Rectal smooth muscle tissue (tissue), 1 donor: ENCODE results near the gene SMAD1.

Experiments
- H3K27ac ChIP-seq: one replicate; pipeline ENCODE4 v1.7.0; 2013; ENCODE audit warnings: low read depth, low read length, inconsistent platforms
- H3K27me3 ChIP-seq: one replicate; pipeline ENCODE4 v1.7.0; 2013; ENCODE audit warnings: low read length; ENCODE audit not compliant: control insufficient read depth, insufficient read depth
- H3K36me3 ChIP-seq: one replicate; pipeline ENCODE4 v1.7.0; 2013; ENCODE audit warnings: low read length; ENCODE audit not compliant: control insufficient read depth, insufficient read depth
- H3K4me1 ChIP-seq: one replicate; pipeline ENCODE4 v1.7.0; 2013; ENCODE audit warnings: low read length; ENCODE audit not compliant: control insufficient read depth, insufficient read depth
- H3K4me3 ChIP-seq: one replicate; pipeline ENCODE4 v1.7.0; 2013; ENCODE audit warnings: low read length
- H3K9ac ChIP-seq: one replicate; pipeline ENCODE4 v1.7.0; 2013; ENCODE audit warnings: low read length

SMAD1 gene

GRCh38 chr4:145481164-145481941 lies at the start of gene SMAD1:
Gene SMAD1, plus strand, starts transcription at chr4:145481853. Its CDS starts 32,761 bp downstream, at chr4:145514614.
- peak within 1 kb of the TSS; percentile 82 for H3K9ac ChIP-seq
- no peaks in the 10 kb centered on the region for H3K36me3 ChIP-seq
- H3K27me3 ChIP-seq = no peaks in the 10 kb centered on the region
- peak within 1 kb of the TSS; percentile 88 for H3K27ac ChIP-seq
- peaks cover 6% of the 10 kb centered on the region for H3K4me1 ChIP-seq
- H3K4me3 ChIP-seq = peak within 1 kb of the TSS; percentile 90

- no peak overlapping the region for H3K27ac ChIP-seq
- H3K36me3 ChIP-seq = no peaks in the 10 kb centered on the region
- no peak overlapping the region for H3K9ac ChIP-seq
- H3K4me3 ChIP-seq = no peak overlapping the region
- H3K27me3 ChIP-seq = no peaks in the 10 kb centered on the region
- no peaks in the 10 kb centered on the region for H3K4me1 ChIP-seq
Observed at GRCh38 chr4:145433684-145434083, 48.0 kb upstream of the SMAD1 start.

DNA sequence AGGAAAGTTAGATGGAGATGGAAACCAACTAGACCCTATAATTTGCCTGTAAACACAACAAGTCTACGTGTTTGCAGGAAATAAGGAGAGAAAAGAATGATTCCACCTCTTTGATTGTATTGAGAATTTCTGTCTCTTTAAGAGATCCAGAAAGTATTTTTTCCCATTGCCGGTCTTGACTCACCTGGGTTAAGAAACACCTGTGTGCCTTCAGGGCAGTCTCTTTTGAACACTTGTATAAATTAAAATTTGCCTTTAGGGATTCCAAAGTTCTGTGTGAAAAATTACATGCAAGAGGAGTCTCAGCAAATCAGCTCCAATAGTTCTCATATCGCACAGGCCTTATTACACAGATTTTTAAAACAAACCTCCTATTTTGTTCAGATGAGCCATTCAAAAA lies 46.0 kb upstream of the SMAD1 start:
- no peak overlapping the region for H3K27ac ChIP-seq
- no peaks in the 10 kb centered on the region for H3K27me3 ChIP-seq
- no peaks in the 10 kb centered on the region for H3K36me3 ChIP-seq
- no peak overlapping the region for H3K4me3 ChIP-seq
- no peaks in the 10 kb centered on the region for H3K4me1 ChIP-seq
- no peak overlapping the region for H3K9ac ChIP-seq

DNA sequence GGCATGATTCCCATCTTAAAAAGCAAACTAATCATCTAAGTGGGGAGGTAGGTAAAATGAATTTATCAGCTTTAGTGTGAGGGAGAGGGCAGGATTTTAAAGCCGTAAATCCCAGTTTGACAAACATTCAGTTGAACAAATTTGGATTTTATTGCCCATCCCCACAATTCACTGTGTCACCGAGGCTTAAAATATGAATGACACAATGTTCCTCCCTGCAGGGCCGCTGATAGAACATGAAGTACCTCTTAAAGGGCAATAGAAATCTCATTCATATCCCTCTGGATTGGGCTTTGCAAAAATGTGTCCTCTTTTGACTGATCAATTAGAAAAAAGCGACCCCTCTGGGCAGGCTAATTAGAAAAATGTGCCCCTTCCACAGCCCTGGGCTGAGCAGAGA lies 45.5 kb upstream of the SMAD1 start:
- H3K4me3 ChIP-seq = no peak overlapping the region
- no peaks in the 10 kb centered on the region for H3K36me3 ChIP-seq
- no peaks in the 10 kb centered on the region for H3K4me1 ChIP-seq
- no peak overlapping the region for H3K9ac ChIP-seq
- no peak overlapping the region for H3K27ac ChIP-seq
- H3K27me3 ChIP-seq = no peaks in the 10 kb centered on the region

GRCh38 chr4:145436796-145437195 lies 44.9 kb upstream of the SMAD1 start:
- H3K27ac ChIP-seq = no peak overlapping the region
- no peaks in the 10 kb centered on the region for H3K4me1 ChIP-seq
- no peaks in the 10 kb centered on the region for H3K36me3 ChIP-seq
- H3K4me3 ChIP-seq = no peak overlapping the region
- H3K27me3 ChIP-seq = no peaks in the 10 kb centered on the region
- H3K9ac ChIP-seq = no peak overlapping the region

GRCh38 chr4:145437466-145437865 lies 44.2 kb upstream of the SMAD1 start:
- Histone ChIP-seq H3K36me3 (no peaks in the 10 kb centered on the region), H3K27ac (no peak overlapping the region), H3K9ac (no peak overlapping the region), H3K4me1 (no peaks in the 10 kb centered on the region), H3K27me3 (no peaks in the 10 kb centered on the region), H3K4me3 (no peak overlapping the region)

- Histone ChIP-seq H3K27ac (no peak overlapping the region), H3K4me1 (no peaks in the 10 kb centered on the region), H3K9ac (no peak overlapping the region)
Observed at GRCh38 chr4:145438298-145438697, 43.4 kb upstream of the SMAD1 start.

GRCh38 chr4:145440292-145441007 lies 41.2 kb upstream of the SMAD1 start:
- Histone ChIP-seq H3K27ac (no peak overlapping the region), H3K4me3 (no peak overlapping the region), H3K36me3 (no peaks in the 10 kb centered on the region), H3K27me3 (no peaks in the 10 kb centered on the region), H3K4me1 (no peaks in the 10 kb centered on the region), H3K9ac (no peak overlapping the region)

More at GRCh38 chr4:145438298-145438697, 43.4 kb upstream of the SMAD1 start:
- no peaks in the 10 kb centered on the region for H3K27me3 ChIP-seq
- no peak overlapping the region for H3K4me3 ChIP-seq
- H3K36me3 ChIP-seq = no peaks in the 10 kb centered on the region

- Histone ChIP-seq H3K4me1 (no peaks in the 10 kb centered on the region), H3K4me3 (no peak overlapping the region), H3K36me3 (no peaks in the 10 kb centered on the region), H3K27ac (no peak overlapping the region), H3K9ac (no peak overlapping the region), H3K27me3 (no peaks in the 10 kb centered on the region)
Observed at GRCh38 chr4:145446184-145446583, 35.5 kb upstream of the SMAD1 start.

- Histone ChIP-seq H3K9ac (no peak overlapping the region), H3K36me3 (no peaks in the 10 kb centered on the region), H3K4me3 (no peak overlapping the region), H3K4me1 (no peaks in the 10 kb centered on the region), H3K27ac (no peak overlapping the region), H3K27me3 (no peaks in the 10 kb centered on the region)
Observed at GRCh38 chr4:145451895-145452294, 29.8 kb upstream of the SMAD1 start.

DNA sequence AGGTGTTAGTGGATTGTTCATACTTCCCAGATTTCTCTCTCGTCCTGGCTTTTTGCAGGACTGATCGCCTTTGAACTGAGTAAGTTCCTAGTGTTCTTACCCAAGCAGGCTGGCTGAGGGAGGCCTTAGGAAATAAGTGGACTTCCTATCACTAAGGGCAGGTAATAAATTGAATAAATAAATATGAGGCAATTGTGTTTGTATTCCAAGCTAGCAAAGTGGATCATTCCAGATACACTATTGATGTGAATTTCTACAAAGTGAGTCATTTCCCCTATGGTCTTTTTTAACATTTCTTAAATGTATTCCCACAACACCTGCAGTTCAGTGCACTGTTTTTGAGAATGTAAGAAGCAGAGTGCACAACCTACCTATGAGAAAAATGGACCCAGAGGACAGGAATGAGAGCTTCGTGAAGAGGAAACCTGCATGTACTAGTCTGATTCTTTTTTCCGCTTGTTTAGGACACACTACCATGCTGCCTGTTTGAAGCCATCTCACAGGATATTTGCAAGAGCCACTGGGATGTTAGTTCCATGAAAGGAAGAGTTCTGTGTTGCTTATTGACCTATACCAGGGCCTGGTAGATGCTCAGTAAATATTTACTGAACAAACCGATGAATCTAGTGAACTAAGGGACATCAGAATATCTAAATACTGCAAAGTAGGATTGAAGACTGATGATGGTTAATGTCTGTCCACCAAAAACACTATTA lies 29.0 kb upstream of the SMAD1 start:
- no peak overlapping the region for H3K4me3 ChIP-seq
- H3K36me3 ChIP-seq = no peaks in the 10 kb centered on the region
- H3K9ac ChIP-seq = no peak overlapping the region
- no peak overlapping the region for H3K27ac ChIP-seq
- no peaks in the 10 kb centered on the region for H3K27me3 ChIP-seq
- no peaks in the 10 kb centered on the region for H3K4me1 ChIP-seq

DNA sequence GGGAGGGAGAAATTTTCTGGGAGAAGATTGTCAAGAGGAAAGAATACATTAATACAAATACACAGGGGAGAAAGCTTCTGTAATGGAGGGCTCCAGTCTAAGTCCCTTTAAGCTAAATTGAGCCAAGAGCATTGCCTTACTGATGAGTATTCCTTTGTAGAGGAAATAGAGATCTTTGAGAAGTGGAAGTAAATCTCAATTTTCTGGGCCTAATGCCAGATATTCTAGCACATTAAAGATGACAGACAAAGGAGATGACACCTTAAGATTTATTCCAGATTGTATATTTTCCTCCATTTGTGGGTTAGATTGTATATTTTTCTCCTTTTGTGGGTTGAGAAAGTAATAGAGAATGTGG lies 28.5 kb upstream of the SMAD1 start:
- no peak overlapping the region for H3K9ac ChIP-seq
- no peaks in the 10 kb centered on the region for H3K36me3 ChIP-seq
- no peak overlapping the region for H3K4me3 ChIP-seq
- H3K4me1 ChIP-seq = no peaks in the 10 kb centered on the region
- no peak overlapping the region for H3K27ac ChIP-seq
- H3K27me3 ChIP-seq = no peaks in the 10 kb centered on the region
